H9 (cell line): ENCODE measurements around the gene RAB11A. TPM values are rescaled to one million over a fixed set of nuclear protein-coding genes. Genes with fewer than 3 reads are reported as not detected.

Source experiments
- DNase-seq: peaks from one replicate; pipeline ENCODE4 v3.0.0-alpha.2; 2017
- H2AFZ ChIP-seq: one replicate; pipeline ENCODE4 v1.6.1; 2013; ENCODE audit warnings: mild to moderate bottlenecking, low read length, control low read depth, moderate library complexity
- H2AK5ac ChIP-seq: 2 replicates; pipeline ENCODE4 v1.6.1; 2013; ENCODE audit warnings: low read length, control low read depth, mixed read lengths; ENCODE audit not compliant: insufficient read length
- H2BK120ac ChIP-seq: one replicate; pipeline ENCODE4 v1.6.1; 2013; ENCODE audit warnings: low read depth, mild to moderate bottlenecking, low read length, control low read depth, inconsistent platforms; ENCODE audit not compliant: poor library complexity, severe bottlenecking
- H2BK12ac ChIP-seq: 2 replicates; pipeline ENCODE4 v1.6.1; 2013; ENCODE audit warnings: low read length, control low read depth, mixed read lengths, low read depth; ENCODE audit not compliant: insufficient read length
- H2BK15ac ChIP-seq: 2 replicates; pipeline ENCODE4 v1.6.1; 2013; ENCODE audit warnings: low read depth, low read length, control low read depth
- H2BK20ac ChIP-seq: one replicate; pipeline ENCODE4 v1.6.1; 2013; ENCODE audit warnings: low read depth, mild to moderate bottlenecking, low read length, control low read depth, inconsistent platforms; ENCODE audit not compliant: poor library complexity, severe bottlenecking
- H2BK5ac ChIP-seq: 2 replicates; pipeline ENCODE4 v1.6.1; 2013; ENCODE audit warnings: low read length, control low read depth, mixed read lengths; ENCODE audit not compliant: insufficient read length
- H3K14ac ChIP-seq: 2 replicates; pipeline ENCODE4 v1.6.1; 2013; ENCODE audit warnings: low read length, control low read depth; ENCODE audit not compliant: insufficient read depth
- H3K18ac ChIP-seq: 2 replicates; pipeline ENCODE4 v1.6.1; 2013; ENCODE audit warnings: low read depth, mild to moderate bottlenecking, mixed read lengths, low read length, control low read depth; ENCODE audit not compliant: insufficient read length
- H3K23ac ChIP-seq: 2 replicates; pipeline ENCODE4 v1.6.1; 2013; ENCODE audit warnings: low read length, control low read depth, mixed read lengths, low read depth; ENCODE audit not compliant: insufficient read length
- H3K23me2 ChIP-seq: 2 replicates; pipeline ENCODE4 v1.6.1; 2013; ENCODE audit warnings: low read depth, mild to moderate bottlenecking, mixed read lengths, low read length, control low read depth; ENCODE audit not compliant: insufficient read length, poor library complexity, severe bottlenecking
- H3K27ac ChIP-seq: 2 replicates; pipeline ENCODE4 v1.5.1; 2013; ENCODE audit warnings: low read length, control low read depth, mixed read lengths, low read depth; ENCODE audit not compliant: insufficient read length
- H3K27me3 ChIP-seq: 2 replicates; pipeline ENCODE4 v1.6.1; 2013; ENCODE audit warnings: low read length, control low read depth, inconsistent platforms; ENCODE audit not compliant: insufficient read depth
- H3K4ac ChIP-seq: 2 replicates; pipeline ENCODE4 v1.6.1; 2013; ENCODE audit warnings: low read depth, mild to moderate bottlenecking, control low read depth, inconsistent platforms, low read length, moderate library complexity
- H3K4me1 ChIP-seq: 2 replicates; pipeline ENCODE4 v1.6.1; 2013; ENCODE audit warnings: low read length, control low read depth, inconsistent platforms; ENCODE audit not compliant: insufficient read depth
- H3K4me2 ChIP-seq: 2 replicates; pipeline ENCODE4 v1.6.1; 2013; ENCODE audit warnings: low read length, control low read depth, mixed read lengths; ENCODE audit not compliant: insufficient read length, insufficient read depth
- H3K56ac ChIP-seq: 2 replicates; pipeline ENCODE4 v1.6.1; 2013; ENCODE audit warnings: low read depth, mild to moderate bottlenecking, mixed read lengths, low read length, control low read depth; ENCODE audit not compliant: insufficient read length
- H3K79me1 ChIP-seq: 2 replicates; pipeline ENCODE4 v1.6.1; 2013; ENCODE audit warnings: low read depth, mild to moderate bottlenecking, moderate library complexity, low read length, control low read depth, inconsistent platforms; ENCODE audit not compliant: insufficient read depth, poor library complexity, severe bottlenecking
- H3K79me2 ChIP-seq: 2 replicates; pipeline ENCODE4 v1.6.1; 2013; ENCODE audit warnings: low read length, control low read depth, inconsistent platforms; ENCODE audit not compliant: insufficient read depth
- H3K9ac ChIP-seq: 2 replicates; pipeline ENCODE4 v1.6.1; 2013; ENCODE audit warnings: low read length, control low read depth, mixed read lengths; ENCODE audit not compliant: insufficient read length; ENCODE audit errors: extremely low read depth
- H3K9me3 ChIP-seq: one replicate; pipeline ENCODE4 v1.6.1; 2013; ENCODE audit warnings: low read depth, low read length, inconsistent platforms; ENCODE audit not compliant: control insufficient read depth
- H3T11ph ChIP-seq: one replicate; pipeline ENCODE4 v1.6.1; 2013; ENCODE audit warnings: mild to moderate bottlenecking, low read length, control low read depth, inconsistent platforms
- H4K20me1 ChIP-seq: one replicate; pipeline ENCODE4 v1.6.1; 2013; ENCODE audit not compliant: control insufficient read depth, insufficient read length, insufficient read depth
- H4K5ac ChIP-seq: 2 replicates; pipeline ENCODE4 v1.6.1; 2013; ENCODE audit warnings: low read depth, mild to moderate bottlenecking, mixed read lengths, low read length, control low read depth; ENCODE audit not compliant: insufficient read length
- H4K8ac ChIP-seq: replicated peaks from 2 replicates; pipeline ENCODE4 v1.6.1; 2013; ENCODE audit warnings: low read length, control low read depth, mixed read lengths, low read depth; ENCODE audit not compliant: insufficient read length
- H4K91ac ChIP-seq: 2 replicates; pipeline ENCODE4 v1.6.1; 2013; ENCODE audit warnings: low read depth, mild to moderate bottlenecking, moderate library complexity, mixed read lengths, low read length, control low read depth; ENCODE audit not compliant: insufficient read length
- H3K27ac Mint-ChIP-seq, 3 experiments: 2 replicates in 2 of 3; 3 replicates in 1 of 3; pipeline ENCODE4 v1.8.0; 2020 to 2021; ENCODE audit warnings: mixed read lengths in 3 of 3, mild to moderate bottlenecking in 1 of 3, moderate library complexity in 1 of 3
- H3K27me3 Mint-ChIP-seq: 2 replicates; pipeline ENCODE4 v1.8.0; 2021; ENCODE audit warnings: low read depth, mild to moderate bottlenecking, moderate library complexity, mixed read lengths
- H3K36me3 Mint-ChIP-seq, 3 experiments: 2 replicates in 2 of 3; 3 replicates in 1 of 3; pipeline ENCODE4 v1.8.0; 2020 to 2021; ENCODE audit warnings: low read depth in 3 of 3, mixed read lengths in 3 of 3; ENCODE audit not compliant: insufficient read depth in 1 of 3
- H3K4me1 Mint-ChIP-seq, 2 experiments: 2 replicates each; pipeline ENCODE4 v1.8.0; 2020; ENCODE audit warnings: mixed read lengths in 2 of 2
- H3K4me3 Mint-ChIP-seq, 2 experiments: 2 replicates in 1 of 2; 3 replicates in 1 of 2; pipeline ENCODE4 v1.8.0; 2020 to 2021; ENCODE audit warnings: mild to moderate bottlenecking in 2 of 2, mixed read lengths in 2 of 2, moderate library complexity in 1 of 2
- H3K9me3 Mint-ChIP-seq, 2 experiments: 2 replicates in 1 of 2; 3 replicates in 1 of 2; pipeline ENCODE4 v1.8.0; 2020; ENCODE audit warnings: mild to moderate bottlenecking in 2 of 2, mixed read lengths in 2 of 2, moderate library complexity in 1 of 2
- CTCF ChIP-seq: fragments of 200-600 bp; sonication (generic); conservative IDR thresholded peaks from 3 replicates; pipeline ENCODE4 v1.8.0; 2021; ENCODE audit warnings: antibody characterized with exemption, mild to moderate bottlenecking
- WGBS: extraction: QIAGEN DNeasy Blood & Tissue Kit; methylation state at CpG from one replicate; pipeline ENCODE4 v1.1.7; 2013; ENCODE audit warnings: missing lambda C conversion rate, low lambda C conversion rate, mixed read lengths; ENCODE audit not compliant: insufficient read length; ENCODE audit errors: extremely low coverage; 5-methylcytosine and 5-hydroxymethylcytosine counted together
- total RNA-seq: library from RNA; stranded (reverse); gene quantifications from 2 replicates; pipeline ENCODE4 v1.2.1, GENCODE V29; 2021

The RAB11A gene
- total RNA-seq, 1 experiment from 2014 or later = 217 TPM

GRCh38 chr15:65893060-65893459 is 23.8 kb downstream of the RAB11A start:
- no CpG with 5 or more reads among the region's 5 CpGs for WGBS
- H3K18ac ChIP-seq = no peak overlapping the region
- no peak overlapping the region for H3K56ac ChIP-seq
- no peak overlapping the region for H4K8ac ChIP-seq
- Mint-ChIP-seq H3K4me1 (peaks cover 9 to 11% of the 10 kb centered on the region in 2 experiments), H3K4me3 (no peak overlapping the region), H3K9me3 (no peaks in the 10 kb centered on the region), H3K27ac (no peak overlapping the region), H3K27me3 (no peaks in the 10 kb centered on the region), H3K36me3 (peaks cover 9 to 26% (median 25%) of the 10 kb centered on the region in 3 experiments; a peak in 6 of 7 replicates)
- no peaks in the 10 kb centered on the region for H3K4me1 ChIP-seq
- no peaks in the 10 kb centered on the region for H3K27me3 ChIP-seq
- no peaks in the 10 kb centered on the region for H3K23me2 ChIP-seq
- H2BK120ac ChIP-seq = no peak overlapping the region
- H3K4ac ChIP-seq = no peak overlapping the region
- no peak overlapping the region for H2BK15ac ChIP-seq
- H4K20me1 ChIP-seq = no peaks in the 10 kb centered on the region
- no peak overlapping the region for H2AFZ ChIP-seq
- no peak overlapping the region for H2BK20ac ChIP-seq
- no peak for DNase-seq
- no peaks in the 10 kb centered on the region for H3K79me2 ChIP-seq
- no peak overlapping the region for H4K5ac ChIP-seq
- no peak overlapping the region for H2BK12ac ChIP-seq
- no peak for TF ChIP-seq CTCF
- H3K27ac ChIP-seq = no peak overlapping the region
- no peak overlapping the region for H2AK5ac ChIP-seq
- H3T11ph ChIP-seq = no peak overlapping the region
- H3K79me1 ChIP-seq = peaks cover 3% of the 10 kb centered on the region
- H4K91ac ChIP-seq = no peak overlapping the region
- H3K9me3 ChIP-seq = no peaks in the 10 kb centered on the region
- H3K9ac ChIP-seq = no peak overlapping the region
- no peak overlapping the region for H3K14ac ChIP-seq
- H3K23ac ChIP-seq = no peak overlapping the region
- H2BK5ac ChIP-seq = no peak overlapping the region
- H3K4me2 ChIP-seq = no peak overlapping the region
